Measurements from ENCODE around the gene OTX1.
"Not testable (repeated sequence)": the region's sequence is repeated elsewhere in the genome, so short reads cannot be mapped to it uniquely, and the experiment has no call there.

DNA sequence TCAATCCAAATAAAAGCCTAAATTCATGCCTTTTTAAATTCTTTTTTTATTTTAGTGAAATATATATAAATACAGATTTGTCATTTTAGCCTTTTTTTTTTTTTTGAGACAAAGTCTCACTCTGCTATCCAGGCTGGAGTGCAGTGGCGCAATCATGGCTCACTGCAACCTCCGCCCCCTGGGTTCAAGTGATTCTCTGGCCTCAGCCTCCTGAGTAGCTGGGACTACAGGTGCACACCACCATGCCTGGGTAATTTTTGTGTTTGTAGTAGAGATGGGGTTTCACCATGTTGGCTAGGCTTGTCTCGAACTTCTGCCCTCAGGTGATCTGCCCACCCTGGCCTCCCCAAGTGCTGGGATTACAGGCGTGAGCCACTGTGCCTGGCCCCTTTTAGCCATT lies 23.8 kb downstream of the OTX1 start:
- TF ChIP-seq EZH2 (IDR thresholded peaks at IDR 0.05; ENCODE audit: insufficient read depth, low read length); CTCF (IDR thresholded peaks at IDR 0.05; ENCODE audit: insufficient read depth, low read depth, low read length): not testable (repeated sequence)
